WTC11 (cell line): ENCODE data around the gene ST6GALNAC5. TPM values are rescaled to one million over a fixed set of nuclear protein-coding genes. Genes with fewer than 3 reads are reported as not detected.
A peak's percentile ranks its signal among the peaks of the same experiment; 100 is the strongest.

Source experiments
- ATAC-seq: fragments of 200-7000 bp; cut with Tn5 transposase; 2 replicates; pipeline ENCODE4 v1.10.0; 2021; ENCODE audit warnings: mild to moderate bottlenecking, moderate library complexity
- CTCF ChIA-PET: fragments of 300-600 bp; sonication (Branson Sonifier 250); formaldehyde crosslinking; loops from one replicate; lab custom pipeline; 2021; ENCODE audit warnings: antibody characterized with exemption; lab: Charles Lee
- POLR2A ChIA-PET: fragments of 350-600 bp; sonication (Branson Sonifier 250); formaldehyde crosslinking; loops from one replicate; lab custom pipeline; 2021; ENCODE audit warnings: antibody characterized with exemption; lab: Charles Lee
- DNase-seq: peaks from one replicate; pipeline ENCODE4 v3.0.0; 2021; ENCODE audit warnings: low spot score
- H3K27ac Mint-ChIP-seq: 2 replicates; pipeline ENCODE4 v1.8.0; 2021; ENCODE audit warnings: mixed read lengths
- H3K27me3 Mint-ChIP-seq: 2 replicates; pipeline ENCODE4 v1.8.0; 2021; ENCODE audit warnings: low read depth, mild to moderate bottlenecking, moderate library complexity, mixed read lengths
- H3K36me3 Mint-ChIP-seq: 2 replicates; pipeline ENCODE4 v1.8.0; 2021; ENCODE audit warnings: mixed read lengths
- H3K4me1 Mint-ChIP-seq: 2 replicates; pipeline ENCODE4 v1.8.0; 2022; ENCODE audit warnings: mixed read lengths
- H3K4me3 Mint-ChIP-seq: 2 replicates; pipeline ENCODE4 v1.8.0; 2021; ENCODE audit warnings: mild to moderate bottlenecking, moderate library complexity, mixed read lengths
- H3K9me3 Mint-ChIP-seq: 2 replicates; pipeline ENCODE4 v1.8.0; 2021; ENCODE audit warnings: mixed read lengths
- ATF1 ChIP-seq: sonication (generic); formaldehyde crosslinking; IDR thresholded peaks from 2 replicates; pipeline ENCODE4 v1.8.1; 2023; ENCODE audit warnings: mild to moderate bottlenecking, moderate library complexity, missing genetic modification reagents
- ATF3 ChIP-seq: sonication (generic); formaldehyde crosslinking; conservative IDR thresholded peaks from 2 replicates; pipeline ENCODE4 v1.8.1; 2022; ENCODE audit warnings: mild to moderate bottlenecking, missing genetic modification reagents
- CREB1 ChIP-seq: sonication (generic); formaldehyde crosslinking; IDR thresholded peaks from 2 replicates; pipeline ENCODE4 v1.8.0; 2023; ENCODE audit warnings: mild to moderate bottlenecking, missing genetic modification reagents
- E2F4 ChIP-seq: sonication (generic); formaldehyde crosslinking; IDR thresholded peaks from 2 replicates; pipeline ENCODE4 v1.8.1; 2022; ENCODE audit warnings: low read depth, mild to moderate bottlenecking, moderate library complexity, missing genetic modification reagents, borderline replicate concordance
- EMX1 ChIP-seq: fragments of 250-450 bp; sonication (Bioruptor Pico); IDR thresholded peaks from 2 replicates; pipeline ENCODE4 v1.8.0; 2021; ENCODE audit warnings: mild to moderate bottlenecking
- FOXP1 ChIP-seq: sonication (generic); formaldehyde crosslinking; IDR thresholded peaks from 2 replicates; pipeline ENCODE4 v1.8.0; 2022; ENCODE audit warnings: missing genetic modification reagents, mild to moderate bottlenecking, moderate library complexity, borderline replicate concordance
- HMGA2 ChIP-seq: fragments of 250-450 bp; sonication (Bioruptor Pico); IDR thresholded peaks from 2 replicates; pipeline ENCODE4 v1.4.0; 2021; ENCODE audit warnings: mild to moderate bottlenecking, moderate library complexity
- IRF1 ChIP-seq: sonication (generic); formaldehyde crosslinking; IDR thresholded peaks from 2 replicates; pipeline ENCODE4 v1.8.0; 2023; ENCODE audit warnings: missing genetic modification reagents
- IRF2 ChIP-seq: sonication (generic); formaldehyde crosslinking; IDR thresholded peaks from 2 replicates; pipeline ENCODE4 v1.8.0; 2022; ENCODE audit warnings: low read depth, missing genetic modification reagents, borderline replicate concordance
- JUN ChIP-seq: sonication (generic); formaldehyde crosslinking; IDR thresholded peaks from 2 replicates; pipeline ENCODE4 v1.8.0; 2023; ENCODE audit warnings: mild to moderate bottlenecking, missing genetic modification reagents
- MLX ChIP-seq: sonication (generic); formaldehyde crosslinking; IDR thresholded peaks from 2 replicates; pipeline ENCODE4 v1.8.1; 2023; ENCODE audit warnings: mild to moderate bottlenecking, missing genetic modification reagents, moderate library complexity
- NFYB ChIP-seq: sonication (generic); formaldehyde crosslinking; conservative IDR thresholded peaks from 2 replicates; pipeline ENCODE4 v1.8.0; 2022; ENCODE audit warnings: low read depth, missing genetic modification reagents
- NR1H2 ChIP-seq: sonication (generic); formaldehyde crosslinking; IDR thresholded peaks from 2 replicates; pipeline ENCODE4 v1.9.0; 2021; ENCODE audit warnings: mild to moderate bottlenecking, moderate library complexity, missing genetic modification reagents
- RELA ChIP-seq: sonication (generic); formaldehyde crosslinking; IDR thresholded peaks from 2 replicates; pipeline ENCODE4 v1.8.1; 2022; ENCODE audit warnings: missing genetic modification reagents, mild to moderate bottlenecking, borderline replicate concordance
- SP1 ChIP-seq: sonication (generic); formaldehyde crosslinking; conservative IDR thresholded peaks from 2 replicates; pipeline ENCODE4 v1.8.1; 2022; ENCODE audit warnings: missing genetic modification reagents
- TEAD1 ChIP-seq: sonication (generic); formaldehyde crosslinking; IDR thresholded peaks from 2 replicates; pipeline ENCODE4 v1.8.0; 2022; ENCODE audit warnings: mild to moderate bottlenecking, missing genetic modification reagents
- TP53 ChIP-seq: sonication (generic); formaldehyde crosslinking; IDR thresholded peaks from 2 replicates; pipeline ENCODE4 v1.8.1; 2023; ENCODE audit warnings: mild to moderate bottlenecking, missing genetic modification reagents
- USF1 ChIP-seq: sonication (generic); formaldehyde crosslinking; IDR thresholded peaks from 2 replicates; pipeline ENCODE4 v1.8.0; 2022; ENCODE audit warnings: mild to moderate bottlenecking, missing genetic modification reagents
- ZBTB21 ChIP-seq: sonication (generic); formaldehyde crosslinking; IDR thresholded peaks from 2 replicates; pipeline ENCODE4 v1.8.1; 2023; ENCODE audit warnings: mild to moderate bottlenecking, missing genetic modification reagents, borderline replicate concordance
- ZNF263 ChIP-seq: sonication (generic); formaldehyde crosslinking; IDR thresholded peaks from 2 replicates; pipeline ENCODE4 v1.8.1; 2022; ENCODE audit warnings: low read depth, mild to moderate bottlenecking, moderate library complexity, missing genetic modification reagents
- ZNF532 ChIP-seq: fragments of 250-450 bp; sonication (Bioruptor Pico); IDR thresholded peaks from 2 replicates; pipeline ENCODE4 v1.9.0; 2021; ENCODE audit warnings: mild to moderate bottlenecking, borderline replicate concordance
- total RNA-seq: library from RNA; stranded (reverse); gene quantifications from 3 replicates; pipeline ENCODE4 v1.2.3, GENCODE V29; 2021

ST6GALNAC5 gene
- total RNA-seq, 1 experiment from 2014 or later: 9.6 TPM

- DNase-seq (no peak), ATAC-seq (peak; percentile 26)
- ChIA-PET CTCF (no interaction called here), POLR2A (no interaction called here)
- Mint-ChIP-seq H3K9me3 (no peaks in the 10 kb centered on the region), H3K27me3 (no peaks in the 10 kb centered on the region), H3K4me3 (no peak overlapping the region), H3K4me1 (peaks cover 75% of the 10 kb centered on the region), H3K36me3 (no peaks in the 10 kb centered on the region), H3K27ac (no peak overlapping the region)
- TF ChIP-seq IRF1 (CRISPR knock-in tag) (no peak), ZNF263 (CRISPR knock-in tag) (peak; percentile 81)
These were observed 148.6 kb downstream of the ST6GALNAC5 start for GRCh38 chr1:77015748-77016341.

GRCh38 chr1:77016386-77016985 is 149.2 kb downstream of the ST6GALNAC5 start:
- no peaks in the 10 kb centered on the region for H3K9me3 Mint-ChIP-seq
- no peaks in the 10 kb centered on the region for H3K27me3 Mint-ChIP-seq
- no peak for DNase-seq
- no peak overlapping the region for H3K4me3 Mint-ChIP-seq
- no peak for TF ChIP-seq E2F4 (CRISPR knock-in tag)
- TF ChIP-seq SP1 (CRISPR knock-in tag): no peak
- no peak for TF ChIP-seq ATF1 (CRISPR knock-in tag)
- TF ChIP-seq MLX (CRISPR knock-in tag): no peak
- TF ChIP-seq USF1 (CRISPR knock-in tag): no peak
- TF ChIP-seq TP53 (CRISPR knock-in tag): no peak
- TF ChIP-seq ZNF532 (CRISPR knock-in tag): no peak
- no peak for TF ChIP-seq HMGA2 (CRISPR knock-in tag)
- TF ChIP-seq ZNF263 (CRISPR knock-in tag): no peak
- TF ChIP-seq JUN: no peak
- no peak for TF ChIP-seq RELA (CRISPR knock-in tag)
- TF ChIP-seq NFYB (CRISPR knock-in tag): no peak
- TF ChIP-seq CREB1 (CRISPR knock-in tag): no peak
- no peak for TF ChIP-seq TEAD1
- no peak for TF ChIP-seq IRF2 (CRISPR knock-in tag)
- TF ChIP-seq FOXP1 (CRISPR knock-in tag): no peak
- no peak for TF ChIP-seq ATF3 (CRISPR knock-in tag)
- no peak for TF ChIP-seq NR1H2 (CRISPR knock-in tag)
- TF ChIP-seq EMX1: no peak
- no peak for TF ChIP-seq ZBTB21 (CRISPR knock-in tag)
- POLR2A ChIA-PET: no interaction called here
- H3K27ac Mint-ChIP-seq: no peak overlapping the region
- CTCF ChIA-PET: interaction anchor here (0.6 to 1.2 kb wide), 2 partner anchors 36 to 42 kb away, joined by 3 to 4 read pairs; no protein-coding TSS in a partner anchor
- peaks cover 74% of the 10 kb centered on the region for H3K4me1 Mint-ChIP-seq
- ATAC-seq: no peak
- no peaks in the 10 kb centered on the region for H3K36me3 Mint-ChIP-seq
